Spleen (tissue), 11 donors: ENCODE measurements around the gene NOS1AP. TPM values are rescaled to one million over a fixed set of nuclear protein-coding genes. Genes with fewer than 3 reads are reported as not detected.

Experiments used
- DNase-seq: peaks from one replicate; pipeline ENCODE4 v3.0.0-alpha.2; 2020
- H3K27ac ChIP-seq, 8 donors: fragments of 200-600 bp; sonication (generic) in 7 of 8; 1 replicate in 4 of 8; 2 replicates in 4 of 8; pipeline versions ENCODE4 v1.5.0 to v1.8.0; 2016 to 2021; ENCODE audit warnings: inconsistent platforms in 4 of 8, mild to moderate bottlenecking in 4 of 8, moderate library complexity in 1 of 8
- H3K27me3 ChIP-seq, 7 donors: fragments of 200-600 bp; sonication (generic) in 6 of 7; replicated peaks in 1 of 7; 1 replicate in 4 of 7; 2 replicates in 3 of 7; pipeline versions ENCODE4 v1.5.0 to v1.8.0; 2016 to 2021; ENCODE audit warnings: inconsistent platforms in 3 of 7, mild to moderate bottlenecking in 1 of 7
- H3K36me3 ChIP-seq, 6 donors: fragments of 200-600 bp; sonication (generic) in 5 of 6; 1 replicate in 4 of 6; 2 replicates in 2 of 6; pipeline versions ENCODE4 v1.5.0 to v1.8.0; 2016 to 2021; ENCODE audit warnings: inconsistent platforms in 2 of 6
- H3K4me1 ChIP-seq, 6 donors: fragments of 200-600 bp; sonication (generic) in 5 of 6; 1 replicate in 3 of 6; 2 replicates in 3 of 6; pipeline versions ENCODE4 v1.5.0 to v1.8.0; 2016 to 2021; ENCODE audit warnings: inconsistent platforms in 3 of 6
- H3K4me3 ChIP-seq, 8 donors: fragments of 200-600 bp; sonication (generic) in 7 of 8; 1 replicate in 4 of 8; 2 replicates in 4 of 8; pipeline versions ENCODE4 v1.5.0 to v1.8.0; 2016 to 2021; ENCODE audit warnings: inconsistent platforms in 4 of 8, mild to moderate bottlenecking in 4 of 8, moderate library complexity in 2 of 8
- H3K9me3 ChIP-seq, 8 donors: fragments of 200-600 bp; sonication (generic) in 7 of 8; 1 replicate in 4 of 8; 2 replicates in 4 of 8; pipeline versions ENCODE4 v1.5.0 to v1.8.0; 2016 to 2021; ENCODE audit warnings: inconsistent platforms in 4 of 8
- CTCF ChIP-seq, 11 experiments: fragments of 200-600 bp in 7 of 11; fragments of 450-650 bp in 4 of 11; sonication (generic) in 4 of 11; IDR thresholded peaks in 8 of 11; conservative IDR thresholded peaks in 3 of 11; 1 replicate in 7 of 11; 2 replicates in 4 of 11; pipeline versions ENCODE4 v1.4.0 to v1.8.0; 2016 to 2021; ENCODE audit warnings: antibody characterized with exemption in 11 of 11, inconsistent platforms in 4 of 11, mild to moderate bottlenecking in 1 of 11
- POLR2A ChIP-seq, 3 donors: fragments of 450-650 bp; IDR thresholded peaks; one replicate each; pipeline ENCODE4 v1.5.1; 2017; ENCODE audit warnings: antibody characterized with exemption in 3 of 3, mild to moderate bottlenecking in 1 of 3
- POLR2AphosphoS5 ChIP-seq, 3 donors: sonication (generic); formaldehyde crosslinking; IDR thresholded peaks; one replicate each; pipeline ENCODE4 v1.5.1; 2017; ENCODE audit warnings: antibody characterized with exemption in 3 of 3
- WGBS, 5 donors: extraction: QIAGEN DNeasy Blood & Tissue Kit in 3 of 5; methylation state at CpG; one replicate each; pipeline versions ENCODE4 v1.1.5 to v1.1.7; 2013 to 2018; 5-methylcytosine and 5-hydroxymethylcytosine counted together
- intact Hi-C: fragments of 100-400 bp; cut with DNase I; formaldehyde crosslinking; loops from one replicate; pipeline ENCODE4 v1.15.0; 2023; ENCODE audit warnings: low total_unique reads
- polyA plus RNA-seq, 3 donors: library from polyadenylated mRNA; stranded (reverse); fragments of 200-250 nt; gene quantifications; one replicate each; pipeline ENCODE4 v1.2.1, GENCODE V29; 2013
- total RNA-seq, 7 donors: library from RNA; depleted of rRNA in 3 of 7; stranded (reverse); fragments of >200 nt in 3 of 7; fragmentation: NEBNext Ultra II Directional in 4 of 7; extraction: Animal tissue kit (Norgen Biotek cat#: 25700) in 4 of 7; gene quantifications; one replicate each; pipeline versions ENCODE4 v1.1.0 to v1.2.1, GENCODE V29; 2016 to 2021
- donor health status: healthy with polysubstance abuse.
- donor health status: DM: no; HTN: no; CAD: no; lungs with moderate emphysema.
- donor health status: DM: no; HTN: no; CAD: no.
- donor health status: Bipolar disorder and iron deficiency.
- donor health status: healthy.
- donor health status: DM: no; HTN: no; CAD: no.
- donor health status: DM: yes; HTN: yes; CAD: no.

NOS1AP gene
- total and polyA plus RNA-seq, 10 donors, result 0.16 to 1.7 (median 0.60) TPM; not detected in 2

GRCh38 chr1:162212713-162213112 is 143.2 kb downstream of the NOS1AP start:
- Histone ChIP-seq H3K4me3 (no peak overlapping the region), H3K27me3 (peaks cover 0 to 13% (median 0%) of the 10 kb centered on the region in 7 donors), H3K36me3 (no peaks in the 10 kb centered on the region), H3K4me1 (peaks cover 0 to 3% (median 0%) of the 10 kb centered on the region in 6 donors), H3K27ac (no peak overlapping the region), H3K9me3 (no peaks in the 10 kb centered on the region)
- no peak for TF ChIP-seq POLR2AphosphoS5 (IDR thresholded peaks at IDR 0.05)
- TF ChIP-seq CTCF (IDR thresholded peaks at IDR 0.05 in 8 of 11, conservative IDR thresholded peaks at IDR 0.05 in 3 of 11), result no peak
- no peak for TF ChIP-seq POLR2A (IDR thresholded peaks at IDR 0.05)
- DNase-seq, result no peak
- intact Hi-C loops, result no loop called here
- 69 to 93% (median 89%) methylated on average over 6 to 7 of the region's 7 CpGs for WGBS, 5 donors

GRCh38 chr1:162213281-162213912 is 143.9 kb downstream of the NOS1AP start:
- no peaks in the 10 kb centered on the region for H3K9me3 ChIP-seq
- intact Hi-C loops, result no loop called here
- DNase-seq, result no peak
- WGBS, 5 donors, result 71 to 86% (median 76%) methylated on average over 7 of the region's 7 CpGs
- no peak for TF ChIP-seq CTCF (IDR thresholded peaks at IDR 0.05 in 8 of 11, conservative IDR thresholded peaks at IDR 0.05 in 3 of 11)
- TF ChIP-seq POLR2AphosphoS5 (IDR thresholded peaks at IDR 0.05), result no peak
- TF ChIP-seq POLR2A (IDR thresholded peaks at IDR 0.05), result no peak
- no peak overlapping the region for H3K4me3 ChIP-seq
- H3K36me3 ChIP-seq, result no peaks in the 10 kb centered on the region
- H3K4me1 ChIP-seq, result peaks cover 0 to 7% (median 0%) of the 10 kb centered on the region in 6 donors
- no peak overlapping the region for H3K27ac ChIP-seq
- peaks cover 0 to 10% (median 0%) of the 10 kb centered on the region in 7 donors for H3K27me3 ChIP-seq

GRCh38 chr1:162214202-162214601 is 144.7 kb downstream of the NOS1AP start:
- 72 to 85% (median 77%) methylated on average over 6 of the region's 6 CpGs for WGBS, 5 donors
- no peak for DNase-seq
- TF ChIP-seq POLR2A (IDR thresholded peaks at IDR 0.05), result no peak
- no peak for TF ChIP-seq CTCF (IDR thresholded peaks at IDR 0.05 in 8 of 11, conservative IDR thresholded peaks at IDR 0.05 in 3 of 11)
- TF ChIP-seq POLR2AphosphoS5 (IDR thresholded peaks at IDR 0.05), result no peak
- H3K4me3 ChIP-seq, result no peak overlapping the region
- H3K36me3 ChIP-seq, result no peaks in the 10 kb centered on the region
- peaks cover 0 to 10% (median 0%) of the 10 kb centered on the region in 7 donors for H3K27me3 ChIP-seq
- intact Hi-C loops, result no loop called here
- H3K4me1 ChIP-seq, result peaks cover 0 to 7% (median 0%) of the 10 kb centered on the region in 6 donors
- no peak overlapping the region for H3K27ac ChIP-seq
- no peaks in the 10 kb centered on the region for H3K9me3 ChIP-seq

- Histone ChIP-seq H3K4me1 (peaks cover 0 to 7% (median 0%) of the 10 kb centered on the region in 6 donors), H3K27ac (no peak overlapping the region), H3K9me3 (no peaks in the 10 kb centered on the region), H3K27me3 (peaks cover 0 to 25% (median 0%) of the 10 kb centered on the region in 7 donors), H3K36me3 (no peaks in the 10 kb centered on the region), H3K4me3 (no peak overlapping the region)
- 24 to 42% (median 37%) methylated on average over 5 of the region's 5 CpGs for WGBS, 5 donors
- TF ChIP-seq POLR2A (IDR thresholded peaks at IDR 0.05), result no peak
- no peak for TF ChIP-seq POLR2AphosphoS5 (IDR thresholded peaks at IDR 0.05)
- no peak for TF ChIP-seq CTCF (IDR thresholded peaks at IDR 0.05 in 8 of 11, conservative IDR thresholded peaks at IDR 0.05 in 3 of 11)
- intact Hi-C loops, result no loop called here
- DNase-seq, result no peak
Measured at GRCh38 chr1:162215902-162216301, 146.4 kb downstream of the NOS1AP start.
